Measurements from ENCODE around the gene FAM124A. TPM values are rescaled to one million over a fixed set of nuclear protein-coding genes. Genes with fewer than 3 reads are reported as not detected.

The FAM124A gene
- total RNA-seq, 3 donors from 2014 or later: 0.13 to 0.21 (median 0.14) TPM

GRCh38 chr13:51202477-51203046 lies 19.6 kb upstream of the FAM124A start:
- Mint-ChIP-seq H3K4me1 (ENCODE audit: low read depth) (no peaks in the 10 kb centered on the region), H3K36me3 (ENCODE audit: insufficient read depth) (no peaks in the 10 kb centered on the region), H3K4me3 (no peak overlapping the region), H3K9me3 (peaks cover 6% of the 10 kb centered on the region), H3K27me3 (ENCODE audit: low read depth) (peaks cover 16% of the 10 kb centered on the region)
- DNase-seq (no peak), ATAC-seq (no peak)

GRCh38 chr13:51206584-51206983 lies 15.6 kb upstream of the FAM124A start:
- H3K36me3 Mint-ChIP-seq (ENCODE audit: insufficient read depth): no peaks in the 10 kb centered on the region
- no peak for ATAC-seq
- H3K4me3 Mint-ChIP-seq: no peak overlapping the region
- DNase-seq: no peak
- H3K4me1 Mint-ChIP-seq (ENCODE audit: low read depth): no peaks in the 10 kb centered on the region
- H3K27me3 Mint-ChIP-seq (ENCODE audit: low read depth): peaks cover 33% of the 10 kb centered on the region
- H3K9me3 Mint-ChIP-seq: no peaks in the 10 kb centered on the region

GRCh38 chr13:51207881-51208280 lies 14.3 kb upstream of the FAM124A start:
- H3K4me1 Mint-ChIP-seq (ENCODE audit: low read depth): no peaks in the 10 kb centered on the region
- H3K9me3 Mint-ChIP-seq: no peaks in the 10 kb centered on the region
- no peak for DNase-seq
- H3K4me3 Mint-ChIP-seq: no peak overlapping the region
- no peak for ATAC-seq
- peaks cover 39% of the 10 kb centered on the region for H3K27me3 Mint-ChIP-seq (ENCODE audit: low read depth)
- H3K36me3 Mint-ChIP-seq (ENCODE audit: insufficient read depth): no peaks in the 10 kb centered on the region

- no peak for DNase-seq
- Mint-ChIP-seq H3K27me3 (ENCODE audit: low read depth) (peaks cover 46% of the 10 kb centered on the region), H3K4me3 (no peak overlapping the region)
Measured at GRCh38 chr13:51208716-51209115, 13.5 kb upstream of the FAM124A start.

GRCh38 chr13:51211910-51212309 lies 10.3 kb upstream of the FAM124A start:
- no peaks in the 10 kb centered on the region for H3K9me3 Mint-ChIP-seq
- ATAC-seq (no peak), DNase-seq (no peak)
- peaks cover 48% of the 10 kb centered on the region for H3K27me3 Mint-ChIP-seq (ENCODE audit: low read depth)
- H3K4me3 Mint-ChIP-seq: no peak overlapping the region
- H3K4me1 Mint-ChIP-seq (ENCODE audit: low read depth): no peaks in the 10 kb centered on the region
- H3K36me3 Mint-ChIP-seq (ENCODE audit: insufficient read depth): no peaks in the 10 kb centered on the region

More at GRCh38 chr13:51208716-51209115, 13.5 kb upstream of the FAM124A start:
- no peaks in the 10 kb centered on the region for H3K9me3 Mint-ChIP-seq
- H3K4me1 Mint-ChIP-seq (ENCODE audit: low read depth): no peaks in the 10 kb centered on the region
- no peaks in the 10 kb centered on the region for H3K36me3 Mint-ChIP-seq (ENCODE audit: insufficient read depth)
- ATAC-seq: no peak

GRCh38 chr13:51212758-51213157 lies 9.4 kb upstream of the FAM124A start:
- DNase-seq (no peak), ATAC-seq (no peak)
- no peaks in the 10 kb centered on the region for H3K36me3 Mint-ChIP-seq (ENCODE audit: insufficient read depth)
- H3K4me1 Mint-ChIP-seq (ENCODE audit: low read depth): no peaks in the 10 kb centered on the region
- no peaks in the 10 kb centered on the region for H3K9me3 Mint-ChIP-seq
- peaks cover 51% of the 10 kb centered on the region for H3K27me3 Mint-ChIP-seq (ENCODE audit: low read depth)
- no peak overlapping the region for H3K4me3 Mint-ChIP-seq

GRCh38 chr13:51213173-51213728 lies 8.9 kb upstream of the FAM124A start:
- DNase-seq (no peak), ATAC-seq (no peak)
- Mint-ChIP-seq H3K27me3 (ENCODE audit: low read depth) (peaks cover 55% of the 10 kb centered on the region), H3K4me3 (no peak overlapping the region), H3K4me1 (ENCODE audit: low read depth) (no peaks in the 10 kb centered on the region), H3K9me3 (no peaks in the 10 kb centered on the region), H3K36me3 (ENCODE audit: insufficient read depth) (no peaks in the 10 kb centered on the region)

GRCh38 chr13:51218626-51219025 lies 3.6 kb upstream of the FAM124A start:
- Mint-ChIP-seq H3K27me3 (ENCODE audit: low read depth) (peaks cover 49% of the 10 kb centered on the region), H3K4me3 (no peak overlapping the region), H3K9me3 (no peaks in the 10 kb centered on the region), H3K36me3 (ENCODE audit: insufficient read depth) (no peaks in the 10 kb centered on the region), H3K4me1 (ENCODE audit: low read depth) (no peaks in the 10 kb centered on the region)
- DNase-seq (no peak), ATAC-seq (no peak)

GRCh38 chr13:51220706-51221105 lies 1.5 kb upstream of the FAM124A start:
- DNase-seq (no peak), ATAC-seq (no peak)
- H3K4me1 Mint-ChIP-seq (ENCODE audit: low read depth): no peaks in the 10 kb centered on the region
- peaks cover 54% of the 10 kb centered on the region for H3K27me3 Mint-ChIP-seq (ENCODE audit: low read depth)
- H3K9me3 Mint-ChIP-seq: no peaks in the 10 kb centered on the region
- peak overlapping the region; percentile 20 for H3K4me3 Mint-ChIP-seq
- H3K36me3 Mint-ChIP-seq (ENCODE audit: insufficient read depth): no peaks in the 10 kb centered on the region

GRCh38 chr13:51221108-51221507 lies 1.1 kb upstream of the FAM124A start:
- DNase-seq: no peak
- Mint-ChIP-seq H3K4me1 (ENCODE audit: low read depth) (no peaks in the 10 kb centered on the region), H3K4me3 (peak overlapping the region; percentile 77), H3K9me3 (no peaks in the 10 kb centered on the region), H3K27me3 (ENCODE audit: low read depth) (peaks cover 55% of the 10 kb centered on the region), H3K36me3 (ENCODE audit: insufficient read depth) (no peaks in the 10 kb centered on the region)
- ATAC-seq: no peak

GRCh38 chr13:51221674-51222036 lies 543 bp upstream of the FAM124A start:
- DNase-seq: no peak
- peak overlapping the region; percentile 77 for H3K4me3 Mint-ChIP-seq
- H3K9me3 Mint-ChIP-seq: no peaks in the 10 kb centered on the region
- H3K4me1 Mint-ChIP-seq (ENCODE audit: low read depth): no peaks in the 10 kb centered on the region
- no peaks in the 10 kb centered on the region for H3K36me3 Mint-ChIP-seq (ENCODE audit: insufficient read depth)
- no peak for ATAC-seq
- peaks cover 58% of the 10 kb centered on the region for H3K27me3 Mint-ChIP-seq (ENCODE audit: low read depth)

GRCh38 chr13:51222686-51223559 lies 725 bp downstream of the FAM124A start:
- H3K27me3 Mint-ChIP-seq (ENCODE audit: low read depth): peaks cover 56% of the 10 kb centered on the region
- H3K9me3 Mint-ChIP-seq: no peaks in the 10 kb centered on the region
- ATAC-seq: peak; percentile 39 to 49
- no peak for DNase-seq
- no peaks in the 10 kb centered on the region for H3K36me3 Mint-ChIP-seq (ENCODE audit: insufficient read depth)
- H3K4me3 Mint-ChIP-seq: peak overlapping the region; percentile 42
- no peaks in the 10 kb centered on the region for H3K4me1 Mint-ChIP-seq (ENCODE audit: low read depth)

GRCh38 chr13:51223560-51224270 lies 1.5 kb downstream of the FAM124A start:
- DNase-seq (no peak), ATAC-seq (no peak)
- H3K27me3 Mint-ChIP-seq (ENCODE audit: low read depth): peaks cover 54% of the 10 kb centered on the region
- no peaks in the 10 kb centered on the region for H3K4me1 Mint-ChIP-seq (ENCODE audit: low read depth)
- H3K9me3 Mint-ChIP-seq: no peaks in the 10 kb centered on the region
- peak overlapping the region; percentile 14 for H3K4me3 Mint-ChIP-seq
- H3K36me3 Mint-ChIP-seq (ENCODE audit: insufficient read depth): no peaks in the 10 kb centered on the region

- H3K4me1 Mint-ChIP-seq (ENCODE audit: low read depth): no peaks in the 10 kb centered on the region
Measured at GRCh38 chr13:51225029-51225428, 2.8 kb downstream of the FAM124A start.

More at GRCh38 chr13:51225029-51225428, 2.8 kb downstream of the FAM124A start:
- Mint-ChIP-seq H3K36me3 (ENCODE audit: insufficient read depth) (no peaks in the 10 kb centered on the region), H3K4me3 (no peak overlapping the region), H3K9me3 (no peaks in the 10 kb centered on the region), H3K27me3 (ENCODE audit: low read depth) (peaks cover 58% of the 10 kb centered on the region)
- ATAC-seq: no peak
- no peak for DNase-seq

All from activated T-cell treated with anti-CD3 and anti-CD28 coated beads, Interleukin-2, amount 50 U/mL, for 4 hours (primary cell).